HCT116 (cell line): ENCODE data around the gene GOLT1A. TPM values are rescaled to one million over a fixed set of nuclear protein-coding genes. Genes with fewer than 3 reads are reported as not detected.

Experiments
- ATAC-seq: fragments of 200-7000 bp; cut with Tn5 transposase; 2 replicates; pipeline ENCODE4 v1.9.1; 2020; ENCODE audit warnings: mild to moderate bottlenecking, moderate library complexity
- BruUV-seq: library from RNA; stranded (reverse); fragments of 400-500 nt; replicated peaks from 2 replicates; lab custom pipeline; 2021; lab: Mats Ljungman, UMichigan
- CTCF ChIA-PET: fragments of 300-600 bp; sonication (Branson Sonifier 250); formaldehyde crosslinking; loops from one replicate; lab custom pipeline; 2021; ENCODE audit warnings: antibody characterized with exemption; lab: Charles Lee
- POLR2A ChIA-PET: fragments of 300-600, 350-600 bp; sonication (Branson Sonifier 250); formaldehyde crosslinking; loops from one replicate; lab custom pipeline; 2021; ENCODE audit warnings: antibody characterized with exemption; lab: Charles Lee
- RAD21 ChIA-PET, 2 experiments: fragments of 300-600 bp; sonication (Branson Sonifier 250); formaldehyde crosslinking; loops; one replicate each; lab custom pipeline; 2023; ENCODE audit warnings: low total read pairs in 2 of 2; ENCODE audit not compliant: uncharacterized antibody in 2 of 2, unreplicated experiment in 2 of 2, low non-redundant PET in 1 of 2; lab: Charles Lee
- DNase-seq: peaks from one replicate; pipeline ENCODE4 v3.0.0-alpha.2; 2010; ENCODE audit warnings: low read depth, low spot score
- H2AFZ ChIP-seq: fragments of 200-600 bp; shearing (Covaris generic), sonication (generic); 2 replicates; pipeline ENCODE4 v1.6.1; 2017; ENCODE audit warnings: low read depth, mixed run types, mixed read lengths, antibody characterized with exemption, low read length; ENCODE audit not compliant: poor library complexity, severe bottlenecking
- H3K27ac ChIP-seq: 2 replicates; pipeline ENCODE4 v1.5.1; 2012; ENCODE audit warnings: low read depth, low read length
- H3K27me3 ChIP-seq: fragments of 200-600 bp; sonication (generic); 2 replicates; pipeline ENCODE4 v1.6.1; 2016; ENCODE audit warnings: mixed run types, low read length, mixed read lengths; ENCODE audit not compliant: insufficient read depth
- H3K36me3 ChIP-seq, 2 experiments: fragments of 200-500 bp in 1 of 2; fragments of 200-600 bp in 1 of 2; sonication (Bioruptor generic) in 1 of 2; sonication (generic) in 1 of 2; 2 replicates each; pipeline versions ENCODE4 v1.5.1 to v1.6.1; 2014 to 2016; ENCODE audit warnings: low read length in 2 of 2, inconsistent platforms in 1 of 2, mixed read lengths in 1 of 2, mixed run types in 1 of 2; ENCODE audit not compliant: insufficient read depth in 2 of 2, control insufficient read depth in 1 of 2
- H3K4me1 ChIP-seq, 2 experiments: fragments of 200-600 bp in 1 of 2; sonication (generic) in 1 of 2; 2 replicates each; pipeline versions ENCODE4 v1.5.1 to v1.6.1; 2012 to 2017; ENCODE audit warnings: low read length in 2 of 2, inconsistent platforms in 1 of 2, mild to moderate bottlenecking in 1 of 2, mixed read lengths in 1 of 2, mixed run types in 1 of 2, moderate library complexity in 1 of 2; ENCODE audit not compliant: insufficient read depth in 2 of 2, control insufficient read depth in 1 of 2
- H3K4me2 ChIP-seq: fragments of 200-600 bp; sonication (generic); 2 replicates; pipeline ENCODE4 v1.6.1; 2017; ENCODE audit warnings: mixed run types, low read length, mixed read lengths
- H3K4me3 ChIP-seq, 2 experiments: fragments of 200-600 bp in 1 of 2; sonication (generic) in 1 of 2; replicated peaks in 1 of 2; 2 replicates each; pipeline ENCODE4 v1.5.1; 2011 to 2016; ENCODE audit warnings: low read length in 2 of 2, control low read depth in 1 of 2, low read depth in 1 of 2, mild to moderate bottlenecking in 1 of 2, mixed read lengths in 1 of 2, mixed run types in 1 of 2
- H3K79me2 ChIP-seq: fragments of 200-600 bp; sonication (generic); 2 replicates; pipeline ENCODE4 v1.6.1; 2017; ENCODE audit warnings: mild to moderate bottlenecking, mixed run types, low read length, moderate library complexity, mixed read lengths; ENCODE audit not compliant: insufficient read depth
- H3K9ac ChIP-seq: fragments of 200-600 bp; sonication (generic); 2 replicates; pipeline ENCODE4 v1.6.1; 2016; ENCODE audit warnings: low read length, mixed read lengths
- H3K9me2 ChIP-seq: fragments of 200-600 bp; sonication (generic), shearing (Covaris generic); 2 replicates; pipeline ENCODE4 v1.6.1; 2017; ENCODE audit warnings: mixed run types, mild to moderate bottlenecking, moderate library complexity; ENCODE audit not compliant: insufficient read depth
- H3K9me3 ChIP-seq, 2 experiments: fragments of 200-500 bp in 1 of 2; fragments of 200-600 bp in 1 of 2; sonication (Bioruptor generic) in 1 of 2; sonication (generic) in 1 of 2; 2 replicates each; pipeline ENCODE4 v1.6.1; 2014 to 2017; ENCODE audit warnings: low read length in 2 of 2, mixed read lengths in 2 of 2, inconsistent platforms in 1 of 2, low read depth in 1 of 2, mild to moderate bottlenecking in 1 of 2, mixed run types in 1 of 2, moderate library complexity in 1 of 2; ENCODE audit not compliant: control insufficient read depth in 1 of 2, insufficient read depth in 1 of 2
- H4K20me1 ChIP-seq: fragments of 200-600 bp; sonication (generic), shearing (Covaris generic); 2 replicates; pipeline ENCODE4 v1.6.1; 2017; ENCODE audit warnings: mixed run types, mild to moderate bottlenecking, moderate library complexity; ENCODE audit not compliant: insufficient read depth
- CBX3 ChIP-seq: IDR thresholded peaks from 2 replicates; pipeline ENCODE4 v1.6.1; 2012; ENCODE audit warnings: low read depth
- CEBPB ChIP-seq: IDR thresholded peaks from 2 replicates; pipeline ENCODE4 v1.6.1; 2012; ENCODE audit warnings: low read depth
- CTCF ChIP-seq, 3 experiments: fragments of 200-600 bp in 1 of 3; sonication (generic) in 1 of 3; IDR thresholded peaks in 2 of 3; conservative IDR thresholded peaks in 1 of 3; 2 replicates each; pipeline ENCODE4 v1.5.1; 2012 to 2017; ENCODE audit warnings: low read depth in 2 of 3, low read length in 2 of 3, antibody characterized with exemption in 1 of 3, borderline replicate concordance in 1 of 3, control low read depth in 1 of 3, mild to moderate bottlenecking in 1 of 3, mixed read lengths in 1 of 3, mixed run types in 1 of 3, moderate library complexity in 1 of 3; ENCODE audit not compliant: insufficient read depth in 1 of 3
- ELF1 ChIP-seq: IDR thresholded peaks from 2 replicates; pipeline ENCODE4 v1.6.1; 2012; ENCODE audit warnings: low read depth, borderline replicate concordance
- EZH2 ChIP-seq: fragments of 200-600 bp; sonication (generic); IDR thresholded peaks from 2 replicates; pipeline ENCODE4 v1.6.1; 2017; ENCODE audit warnings: antibody characterized with exemption, mixed run types
- EZH2phosphoT487 ChIP-seq: fragments of 200-600 bp; IDR thresholded peaks from 2 replicates; pipeline ENCODE4 v1.6.1; 2018; ENCODE audit warnings: antibody characterized with exemption, borderline replicate concordance
- JUND ChIP-seq: IDR thresholded peaks from 2 replicates; pipeline ENCODE4 v1.6.1; 2012
- MAX ChIP-seq: IDR thresholded peaks from 2 replicates; pipeline ENCODE4 v1.6.1; 2012
- POLR2A ChIP-seq: IDR thresholded peaks from 2 replicates; pipeline ENCODE4 v1.7.0; 2011; ENCODE audit warnings: borderline replicate concordance; ENCODE audit not compliant: insufficient read depth, insufficient read length; ENCODE audit errors: extremely low read depth
- REST ChIP-seq: IDR thresholded peaks from 2 replicates; pipeline ENCODE4 v1.6.1; 2012; ENCODE audit warnings: low read depth
- SIN3A ChIP-seq: IDR thresholded peaks from 2 replicates; pipeline ENCODE4 v1.6.1; 2012; ENCODE audit warnings: low read depth
- TCF7L2 ChIP-seq: IDR thresholded peaks from 2 replicates; pipeline ENCODE4 v1.7.0; 2011; ENCODE audit warnings: borderline replicate concordance, inconsistent platforms; ENCODE audit not compliant: insufficient read depth, insufficient read length; ENCODE audit errors: extremely low read depth
- intact Hi-C: fragments of 100-400 bp; cut with micrococcal nuclease; formaldehyde crosslinking; loops from 2 replicates; pipeline ENCODE4 v1.10.0; 2022
- total RNA-seq: library from RNA; stranded (reverse); gene quantifications from one replicate; pipeline ENCODE4 v1.2.1, GENCODE V29; 2021; ENCODE audit not compliant: unreplicated experiment

GOLT1A gene
- total RNA-seq, 1 experiment from 2014 or later, result 8.0 TPM

GRCh38 chr1:204169858-204170257 is 43.9 kb downstream of the GOLT1A start:
- no peaks in the 10 kb centered on the region for H3K27me3 ChIP-seq
- RAD21 ChIA-PET, result no interaction called here
- no peak for ATAC-seq
- H3K79me2 ChIP-seq, result no peaks in the 10 kb centered on the region
- CTCF ChIA-PET, result no interaction called here
- TF ChIP-seq REST (no peak), JUND (no peak), CBX3 (peak; percentile 88; the same call in 1 of the 2 replicates), EZH2 (no peak)
- H3K9ac ChIP-seq, result no peak overlapping the region
- no peaks in the 10 kb centered on the region for H3K36me3 ChIP-seq
- H3K9me3 ChIP-seq, result peaks cover 4 to 13% of the 10 kb centered on the region in 2 experiments; a peak in 1 of 4 replicates
- no TSS peak for BruUV-seq
- no peak overlapping the region for H2AFZ ChIP-seq
- POLR2A ChIA-PET, result no interaction called here
- H4K20me1 ChIP-seq, result no peaks in the 10 kb centered on the region
- no peak overlapping the region for H3K4me2 ChIP-seq
- H3K4me1 ChIP-seq, result peaks cover 6 to 40% of the 10 kb centered on the region in 2 experiments; a peak in 3 of 4 replicates
- no peak for DNase-seq
- H3K27ac ChIP-seq, result no peak overlapping the region
- no peak overlapping the region for H3K4me3 ChIP-seq
- intact Hi-C loops, result no loop called here
- no peaks in the 10 kb centered on the region for H3K9me2 ChIP-seq

GRCh38 chr1:204167730-204168129 is 46.1 kb downstream of the GOLT1A start:
- Histone ChIP-seq H3K9me3 (peaks cover 4 to 13% of the 10 kb centered on the region in 2 experiments; a peak in 1 of 4 replicates), H3K27ac (no peak overlapping the region), H3K4me2 (no peak overlapping the region), H3K27me3 (no peaks in the 10 kb centered on the region), H3K9me2 (no peaks in the 10 kb centered on the region), H3K36me3 (no peaks in the 10 kb centered on the region), H4K20me1 (no peaks in the 10 kb centered on the region), H2AFZ (no peak overlapping the region), H3K4me1 (peaks cover 5 to 28% of the 10 kb centered on the region in 2 experiments; a peak in 3 of 4 replicates), H3K4me3 (no peak overlapping the region), H3K79me2 (no peaks in the 10 kb centered on the region), H3K9ac (no peak overlapping the region)
- RAD21 ChIA-PET, result no interaction called here
- CTCF ChIA-PET, result interaction anchor here (1.2 to 1.7 kb wide), 2 partner anchors 40 to 47 kb away, joined by 3 to 6 read pairs; partner anchors contain the start of gene GOLT1A
- intact Hi-C loops, result no loop called here
- DNase-seq (no peak), ATAC-seq (no peak)
- POLR2A ChIA-PET, result no interaction called here
- no peak for TF ChIP-seq MAX
- no peak for TF ChIP-seq SIN3A
- no peak for TF ChIP-seq EZH2
- TF ChIP-seq EZH2phosphoT487, result no peak
- TF ChIP-seq CEBPB, result no peak
- no peak for TF ChIP-seq TCF7L2
- no peak for TF ChIP-seq CTCF (IDR thresholded peaks at IDR 0.05 in 2 of 3, conservative IDR thresholded peaks at IDR 0.05 in 1 of 3; ENCODE audit: borderline replicate concordance in 1 of 3, insufficient read depth in 1 of 3, low read depth in 2 of 3, low read length in 2 of 3)
- no peak for TF ChIP-seq ELF1
- no peak for TF ChIP-seq JUND
- TF ChIP-seq POLR2A, result no peak
- BruUV-seq, result no TSS peak
